Stomach (tissue), 4 donors: ENCODE measurements around the gene ZFYVE26.

Experiments
- CTCF ChIP-seq, 7 experiments: fragments of 450-650 bp in 4 of 7; fragments of 200-600 bp in 3 of 7; sonication (generic) in 3 of 7; IDR thresholded peaks; one replicate each; pipeline ENCODE4 v1.5.1; 2016 to 2019; ENCODE audit warnings: antibody characterized with exemption in 7 of 7, control low read depth in 2 of 7, mild to moderate bottlenecking in 1 of 7
- POLR2A ChIP-seq, 4 donors: fragments of 450-650 bp; IDR thresholded peaks; one replicate each; pipeline ENCODE4 v1.6.1; 2016; ENCODE audit warnings: antibody characterized with exemption in 4 of 4, control low read depth in 2 of 4, mild to moderate bottlenecking in 1 of 4, moderate library complexity in 1 of 4
- POLR2AphosphoS5 ChIP-seq, 3 donors: sonication (generic); formaldehyde crosslinking; IDR thresholded peaks; one replicate each; pipeline ENCODE4 v1.6.1; 2016; ENCODE audit warnings: antibody characterized with exemption in 3 of 3

GRCh38 chr14:67718265-67718664, 98.1 kb downstream of the ZFYVE26 start:
- TF ChIP-seq CTCF (IDR thresholded peaks at IDR 0.05) (no peak), POLR2AphosphoS5 (IDR thresholded peaks at IDR 0.05) (no peak), POLR2A (IDR thresholded peaks at IDR 0.05) (no peak)
